CD8-positive, alpha-beta memory T cell (primary cell): ENCODE measurements around the gene SMAD7. TPM values are rescaled to one million over a fixed set of nuclear protein-coding genes. Genes with fewer than 3 reads are reported as not detected.

Source experiments
- CTCF ChIA-PET: fragments of 350-600 bp; sonication (Branson Sonifier 250); formaldehyde crosslinking; loops from one replicate; lab custom pipeline; 2021; ENCODE audit warnings: antibody characterized with exemption; lab: Charles Lee
- POLR2A ChIA-PET: fragments of 350-600 bp; sonication (Branson Sonifier 250); formaldehyde crosslinking; loops from one replicate; lab custom pipeline; 2021; ENCODE audit warnings: antibody characterized with exemption; lab: Charles Lee
- DNase-seq, 5 donors: peaks; one replicate each; pipeline versions ENCODE4 v3.0.0 to v3.0.0-alpha.2; 2020 to 2022; ENCODE audit warnings: mixed read lengths in 1 of 5
- H3K27ac ChIP-seq: one replicate; pipeline ENCODE4 v1.7.0; 2013; ENCODE audit warnings: low read depth, mild to moderate bottlenecking, low read length, moderate library complexity
- H3K27me3 ChIP-seq: 2 replicates; pipeline ENCODE4 v1.7.0; 2013; ENCODE audit warnings: low read length, mild to moderate bottlenecking; ENCODE audit not compliant: insufficient read depth, poor library complexity, severe bottlenecking
- H3K36me3 ChIP-seq: 2 replicates; pipeline ENCODE4 v1.7.0; 2013; ENCODE audit warnings: mild to moderate bottlenecking, low read length, moderate library complexity; ENCODE audit not compliant: insufficient read depth
- H3K4me1 ChIP-seq: 2 replicates; pipeline ENCODE4 v1.7.0; 2013; ENCODE audit warnings: mild to moderate bottlenecking, low read length, moderate library complexity; ENCODE audit not compliant: insufficient read depth
- H3K4me3 ChIP-seq: 2 replicates; pipeline ENCODE4 v1.7.0; 2013; ENCODE audit warnings: mild to moderate bottlenecking, low read length
- H3K9me3 ChIP-seq: 2 replicates; pipeline ENCODE4 v1.7.0; 2013; ENCODE audit warnings: mild to moderate bottlenecking, low read length
- H3K27ac Mint-ChIP-seq, 8 donors: one replicate each; pipeline ENCODE4 v1.8.0; 2020 to 2021; ENCODE audit warnings: mixed read lengths in 8 of 8, mild to moderate bottlenecking in 6 of 8, inconsistent platforms in 3 of 8, moderate library complexity in 3 of 8
- H3K27me3 Mint-ChIP-seq, 2 donors: one replicate each; pipeline ENCODE4 v1.8.0; 2020 to 2021; ENCODE audit warnings: mixed read lengths in 2 of 2, mild to moderate bottlenecking in 1 of 2, moderate library complexity in 1 of 2
- H3K36me3 Mint-ChIP-seq, 3 donors: one replicate each; pipeline ENCODE4 v1.8.0; 2020 to 2021; ENCODE audit warnings: mixed read lengths in 3 of 3, inconsistent platforms in 1 of 3, mild to moderate bottlenecking in 1 of 3
- H3K4me1 Mint-ChIP-seq, 3 donors: one replicate each; pipeline ENCODE4 v1.8.0; 2020 to 2021; ENCODE audit warnings: mixed read lengths in 3 of 3, inconsistent platforms in 1 of 3, mild to moderate bottlenecking in 1 of 3
- H3K4me3 Mint-ChIP-seq, 7 donors: one replicate each; pipeline ENCODE4 v1.8.0; 2020 to 2021; ENCODE audit warnings: mixed read lengths in 7 of 7, mild to moderate bottlenecking in 6 of 7, moderate library complexity in 4 of 7, inconsistent platforms in 2 of 7
- H3K9me3 Mint-ChIP-seq, 5 donors: one replicate each; pipeline ENCODE4 v1.8.0; 2020 to 2022; ENCODE audit warnings: mixed read lengths in 5 of 5, mild to moderate bottlenecking in 3 of 5, moderate library complexity in 2 of 5, inconsistent platforms in 1 of 5
- polyA plus RNA-seq: library from polyadenylated mRNA; unstranded; fragments of 300-500 nt; fragmentation: Illumina TruSeq; gene quantifications from one replicate; pipeline ENCODE4 v1.2.3, GENCODE V29; 2021
- total RNA-seq, 2 experiments: library from RNA; stranded (reverse); gene quantifications; one replicate each; pipeline ENCODE4 v1.2.3, GENCODE V29; 2021

SMAD7 gene
- total and polyA plus RNA-seq, 3 experiments from 2014 or later = 7.0 to 23.3 (median 23.3) TPM

DNA sequence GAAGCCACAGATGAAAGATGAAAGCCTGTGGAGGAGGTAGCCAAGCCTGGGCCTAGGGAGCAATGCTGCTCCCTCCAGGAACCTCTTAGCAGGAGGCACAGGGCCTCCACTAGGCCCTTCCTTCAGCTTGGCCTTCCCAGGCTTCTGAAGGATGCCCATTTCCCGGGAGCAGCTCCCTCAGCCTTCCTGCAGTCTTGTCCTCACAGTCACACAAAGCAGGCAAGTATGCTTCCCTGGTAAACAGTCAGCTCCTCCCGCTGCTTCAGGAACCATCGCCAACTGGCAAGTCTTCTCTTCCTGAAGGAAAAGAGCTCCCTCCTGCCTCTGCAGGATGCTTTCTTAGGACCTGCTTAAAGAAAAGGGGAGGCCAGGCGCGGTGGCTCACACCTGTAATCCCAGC lies 53.2 kb downstream of the SMAD7 start:
- Histone ChIP-seq H3K4me1 (no peaks in the 10 kb centered on the region), H3K36me3 (no peaks in the 10 kb centered on the region), H3K27ac (no peak overlapping the region), H3K4me3 (no peak overlapping the region), H3K9me3 (no peaks in the 10 kb centered on the region), H3K27me3 (no peaks in the 10 kb centered on the region)
- Mint-ChIP-seq H3K9me3 (peaks cover 0 to 2% (median 0%) of the 10 kb centered on the region in 5 donors), H3K36me3 (peaks cover 0 to 2% (median 0%) of the 10 kb centered on the region in 3 donors), H3K4me1 (peaks cover 9 to 24% (median 18%) of the 10 kb centered on the region in 3 donors), H3K27me3 (peaks cover 0 to 2% of the 10 kb centered on the region in 2 donors), H3K27ac (peak overlapping the region in 2 of 8 donors; percentile 52 to 75), H3K4me3 (no peak overlapping the region)
- POLR2A ChIA-PET = no interaction called here
- CTCF ChIA-PET = interaction anchor here (0.8 kb wide), 1 partner anchor 13 kb away, joined by 3 read pairs; no protein-coding TSS in a partner anchor
- no peak for DNase-seq

DNA sequence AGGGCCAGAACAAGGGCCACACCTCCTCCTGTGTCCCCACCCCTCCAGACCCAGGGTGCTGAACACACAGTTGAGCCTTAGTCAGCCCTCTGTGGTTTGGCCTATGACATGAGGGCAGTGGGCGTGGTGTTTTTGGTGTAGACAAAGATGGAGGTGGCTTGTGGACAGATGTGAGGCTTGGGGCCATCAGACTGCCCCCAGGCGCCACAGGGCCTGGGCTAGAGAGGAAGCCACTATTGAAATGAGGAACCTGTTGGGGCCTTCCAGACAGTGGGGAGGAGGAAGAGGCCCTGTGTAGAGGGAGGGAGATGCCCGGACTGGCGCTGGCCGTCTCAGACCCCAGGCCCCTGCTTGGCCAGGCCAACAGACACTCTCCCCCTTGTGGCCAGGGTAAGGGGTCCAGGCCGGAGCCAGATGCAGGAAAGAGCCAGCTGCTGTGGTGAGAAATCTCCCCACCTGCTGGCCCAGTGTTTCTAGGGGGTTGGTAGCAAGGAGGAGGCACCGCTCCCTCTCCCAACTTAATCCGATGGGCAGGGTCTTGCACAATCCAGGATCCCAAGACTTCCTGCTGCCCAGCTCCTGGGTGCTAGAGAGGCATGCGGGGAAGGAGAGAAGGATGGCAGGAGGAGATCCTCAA lies 53.8 kb downstream of the SMAD7 start:
- peaks cover 0 to 2% of the 10 kb centered on the region in 2 donors for H3K27me3 Mint-ChIP-seq
- H3K36me3 Mint-ChIP-seq = peaks cover 0 to 2% (median 0%) of the 10 kb centered on the region in 3 donors
- H3K27ac Mint-ChIP-seq = peak overlapping the region in 5 of 8 donors; percentile 24 to 83 (median 52)
- H3K4me1 Mint-ChIP-seq = peaks cover 9 to 24% (median 18%) of the 10 kb centered on the region in 3 donors
- H3K9me3 Mint-ChIP-seq = peaks cover 0 to 2% (median 0%) of the 10 kb centered on the region in 5 donors
- Histone ChIP-seq H3K4me1 (no peaks in the 10 kb centered on the region), H3K27me3 (no peaks in the 10 kb centered on the region), H3K36me3 (no peaks in the 10 kb centered on the region), H3K27ac (no peak overlapping the region), H3K4me3 (no peak overlapping the region), H3K9me3 (no peaks in the 10 kb centered on the region)
- no peak for DNase-seq
- ChIA-PET CTCF (no interaction called here), POLR2A (no interaction called here)
- no peak overlapping the region for H3K4me3 Mint-ChIP-seq

GRCh38 chr18:48896326-48896874 lies 54.4 kb downstream of the SMAD7 start:
- Mint-ChIP-seq H3K36me3 (peaks cover 0 to 2% (median 0%) of the 10 kb centered on the region in 3 donors), H3K4me1 (peaks cover 9 to 24% (median 18%) of the 10 kb centered on the region in 3 donors), H3K9me3 (peaks cover 0 to 2% (median 0%) of the 10 kb centered on the region in 5 donors), H3K27ac (peak overlapping the region in 3 of 8 donors; percentile 40 to 83 (median 51)), H3K4me3 (no peak overlapping the region), H3K27me3 (peaks cover 0 to under 1% of the 10 kb centered on the region in 2 donors)
- Histone ChIP-seq H3K9me3 (no peaks in the 10 kb centered on the region), H3K27me3 (no peaks in the 10 kb centered on the region), H3K36me3 (no peaks in the 10 kb centered on the region), H3K4me3 (no peak overlapping the region), H3K4me1 (no peaks in the 10 kb centered on the region), H3K27ac (no peak overlapping the region)
- no peak for DNase-seq
- ChIA-PET CTCF (no interaction called here), POLR2A (no interaction called here)

GRCh38 chr18:48894799-48895346 lies 55.9 kb downstream of the SMAD7 start:
- Mint-ChIP-seq H3K27ac (peak overlapping the region in 1 of 8 donors; percentile 2), H3K27me3 (no peaks in the 10 kb centered on the region), H3K9me3 (peaks cover 0 to 2% (median 0%) of the 10 kb centered on the region in 5 donors), H3K4me3 (no peak overlapping the region), H3K36me3 (peaks cover 0 to 2% (median 0%) of the 10 kb centered on the region in 3 donors), H3K4me1 (peaks cover 5 to 18% (median 10%) of the 10 kb centered on the region in 3 donors)
- H3K4me1 ChIP-seq = no peaks in the 10 kb centered on the region
- no peak overlapping the region for H3K27ac ChIP-seq
- ChIA-PET CTCF (interaction anchor here (1.0 kb wide), 1 partner anchor 115 kb away, joined by 3 read pairs; no protein-coding TSS in a partner anchor), POLR2A (no interaction called here)
- no peak overlapping the region for H3K4me3 ChIP-seq
- no peaks in the 10 kb centered on the region for H3K9me3 ChIP-seq
- no peaks in the 10 kb centered on the region for H3K36me3 ChIP-seq
- DNase-seq = no peak
- H3K27me3 ChIP-seq = no peaks in the 10 kb centered on the region

GRCh38 chr18:48893608-48894600 lies 56.9 kb downstream of the SMAD7 start:
- no peaks in the 10 kb centered on the region for H3K27me3 ChIP-seq
- H3K27ac ChIP-seq = no peak overlapping the region
- Mint-ChIP-seq H3K36me3 (peaks cover 0 to 2% (median 0%) of the 10 kb centered on the region in 3 donors), H3K4me1 (peaks cover 3 to 13% (median 5%) of the 10 kb centered on the region in 3 donors), H3K27ac (no peak overlapping the region), H3K27me3 (no peaks in the 10 kb centered on the region), H3K9me3 (peaks cover 0 to 2% (median 0%) of the 10 kb centered on the region in 5 donors), H3K4me3 (no peak overlapping the region)
- DNase-seq = no peak
- no peak overlapping the region for H3K4me3 ChIP-seq
- H3K9me3 ChIP-seq = no peaks in the 10 kb centered on the region
- ChIA-PET CTCF (interaction anchor here (1.1 kb wide), 1 partner anchor 100 kb away, joined by 3 read pairs; no protein-coding TSS in a partner anchor), POLR2A (no interaction called here)
- H3K36me3 ChIP-seq = no peaks in the 10 kb centered on the region
- H3K4me1 ChIP-seq = no peaks in the 10 kb centered on the region

DNA sequence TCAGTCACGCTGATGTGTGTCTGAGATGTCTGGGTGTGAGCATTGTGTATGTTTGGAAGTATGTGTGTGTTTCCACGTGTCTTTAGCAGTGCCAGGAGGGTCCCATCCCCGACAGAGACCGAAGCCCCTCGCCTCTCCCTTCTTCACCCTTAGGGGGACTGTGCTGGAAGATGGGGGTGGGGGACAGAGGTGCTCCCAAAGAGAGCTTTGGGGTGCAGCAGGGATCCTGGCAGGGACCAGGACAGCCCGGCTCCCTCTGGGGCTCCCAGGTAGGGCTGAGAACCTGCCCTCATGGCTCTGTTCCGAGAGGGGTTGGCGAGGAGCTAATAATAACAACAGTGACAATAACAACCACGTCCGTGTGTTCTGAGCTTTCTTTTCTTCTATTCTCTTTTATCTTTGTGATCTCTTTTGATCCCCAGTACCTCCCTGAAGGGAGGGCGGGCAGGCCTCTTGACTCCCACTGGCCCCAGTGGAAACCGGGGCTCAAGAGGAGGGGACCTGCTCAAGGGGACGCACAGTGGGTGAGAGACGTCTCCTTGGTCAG lies 57.6 kb downstream of the SMAD7 start:
- no peaks in the 10 kb centered on the region for H3K27me3 ChIP-seq
- peak overlapping the region in 2 of 8 donors; percentile 10 to 71 for H3K27ac Mint-ChIP-seq
- no peaks in the 10 kb centered on the region for H3K9me3 ChIP-seq
- H3K9me3 Mint-ChIP-seq = no peaks in the 10 kb centered on the region
- ChIA-PET POLR2A (no interaction called here), CTCF (interaction anchor here (1.1 kb wide), 1 partner anchor 100 kb away, joined by 3 read pairs; no protein-coding TSS in a partner anchor)
- H3K27me3 Mint-ChIP-seq = no peaks in the 10 kb centered on the region
- no peak overlapping the region for H3K27ac ChIP-seq
- H3K4me3 ChIP-seq = no peak overlapping the region
- H3K4me1 ChIP-seq = no peaks in the 10 kb centered on the region
- no peak for DNase-seq
- no peak overlapping the region for H3K4me3 Mint-ChIP-seq
- H3K4me1 Mint-ChIP-seq = peaks cover 3 to 13% (median 5%) of the 10 kb centered on the region in 3 donors
- peaks cover 0 to 2% (median 0%) of the 10 kb centered on the region in 3 donors for H3K36me3 Mint-ChIP-seq
- no peaks in the 10 kb centered on the region for H3K36me3 ChIP-seq

- no peaks in the 10 kb centered on the region for H3K4me1 ChIP-seq
- Mint-ChIP-seq H3K27me3 (no peaks in the 10 kb centered on the region), H3K27ac (peak overlapping the region in 2 of 8 donors; percentile 10 to 29), H3K36me3 (peaks cover 0 to 2% (median 0%) of the 10 kb centered on the region in 3 donors), H3K4me3 (no peak overlapping the region), H3K9me3 (no peaks in the 10 kb centered on the region), H3K4me1 (peaks cover 3 to 12% (median 5%) of the 10 kb centered on the region in 3 donors)
- H3K4me3 ChIP-seq = no peak overlapping the region
- no peaks in the 10 kb centered on the region for H3K9me3 ChIP-seq
- ChIA-PET POLR2A (no interaction called here), CTCF (no interaction called here)
- no peaks in the 10 kb centered on the region for H3K36me3 ChIP-seq
- no peak for DNase-seq
- H3K27ac ChIP-seq = no peak overlapping the region
- H3K27me3 ChIP-seq = no peaks in the 10 kb centered on the region
Measured at GRCh38 chr18:48892146-48892855, 58.5 kb downstream of the SMAD7 start.
